Stimulated activated CD4-positive, alpha-beta T cell treated with anti-CD3 and anti-CD28 coated beads, Interleukin-12 subunit alpha, Interleukin-12 subunit beta, amount 100 ng/mL, for 4 hours (primary cell): ENCODE measurements around the gene IPCEF1.
"Not testable (repeated sequence)": the region's sequence is repeated elsewhere in the genome, so short reads cannot be mapped to it uniquely, and the experiment has no call there.

Experiments used
- DNase-seq: peaks from one replicate; pipeline ENCODE4 v3.0.0-alpha.2; 2020

IPCEF1 gene

GRCh38 chr6:154329350-154330170 is 27.0 kb downstream of the IPCEF1 start:
- no peak for DNase-seq

GRCh38 chr6:154327313-154327712 is 29.3 kb downstream of the IPCEF1 start:
- DNase-seq: not testable (repeated sequence)

DNA sequence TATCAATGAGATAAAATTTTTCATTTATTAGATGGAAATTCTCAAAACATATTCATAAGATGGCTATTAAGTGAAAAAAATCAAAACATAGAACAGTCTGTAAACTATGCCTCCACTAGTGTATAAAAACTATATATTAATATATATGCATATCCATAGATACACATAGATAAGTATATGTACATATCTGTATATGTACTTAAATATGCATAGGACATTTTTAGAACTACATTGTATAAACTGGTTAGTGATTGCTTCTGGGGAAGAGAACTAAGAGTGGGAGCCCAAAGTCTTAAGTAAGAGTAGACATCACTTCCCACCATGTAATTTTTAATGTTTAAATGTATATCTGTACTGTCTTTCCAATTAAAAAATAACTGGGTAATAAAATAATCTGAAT is 31.5 kb downstream of the IPCEF1 start:
- no peak for DNase-seq

DNA sequence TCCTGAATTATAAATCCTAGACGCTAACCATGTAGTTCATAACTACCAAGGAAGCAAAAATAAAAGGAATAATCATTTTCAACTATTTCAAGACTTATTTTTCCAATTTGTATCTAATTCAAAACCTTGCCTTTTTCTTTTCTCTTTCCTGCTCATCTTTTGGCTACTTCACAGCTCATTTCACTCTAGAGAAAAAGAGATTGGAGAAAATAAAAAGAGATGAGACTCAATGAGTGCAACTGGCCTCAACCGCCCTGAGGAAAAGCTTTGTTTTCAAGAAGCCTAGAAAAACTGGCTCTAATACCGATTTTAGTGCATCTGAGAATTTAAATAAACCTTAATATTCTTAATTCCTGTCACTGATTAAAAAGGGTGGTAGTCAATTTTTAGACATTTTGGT is 36.4 kb downstream of the IPCEF1 start:
- DNase-seq: no peak

DNA sequence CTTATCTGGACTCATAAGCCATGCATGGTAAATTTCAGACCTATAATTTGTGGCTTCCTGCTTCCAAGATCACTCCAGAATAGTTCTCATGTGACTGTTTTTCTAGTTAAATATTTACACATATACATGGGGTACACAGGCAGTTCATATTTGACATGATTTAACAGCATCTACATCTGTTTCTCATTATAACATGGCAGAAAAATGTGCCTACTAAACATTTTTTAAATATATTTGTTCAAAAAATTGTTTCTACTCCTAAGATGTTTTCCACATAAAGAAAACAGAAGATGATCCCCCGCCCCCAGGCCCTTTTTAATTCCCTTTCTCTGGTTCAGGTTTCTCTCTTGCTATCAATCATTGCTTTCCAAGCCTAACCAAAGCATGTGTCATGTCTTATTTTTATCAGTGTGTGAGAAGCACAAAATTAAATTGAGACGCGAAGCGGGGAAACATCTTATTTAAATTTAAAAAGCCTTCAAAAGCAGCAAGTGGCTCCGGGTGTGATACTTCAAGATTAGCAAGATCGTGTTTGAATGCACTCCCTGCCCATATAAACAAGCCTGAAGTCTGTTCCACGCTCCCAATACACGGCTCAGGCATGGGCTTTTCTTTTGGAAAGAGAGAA is 37.3 kb downstream of the IPCEF1 start:
- DNase-seq: no peak

DNA sequence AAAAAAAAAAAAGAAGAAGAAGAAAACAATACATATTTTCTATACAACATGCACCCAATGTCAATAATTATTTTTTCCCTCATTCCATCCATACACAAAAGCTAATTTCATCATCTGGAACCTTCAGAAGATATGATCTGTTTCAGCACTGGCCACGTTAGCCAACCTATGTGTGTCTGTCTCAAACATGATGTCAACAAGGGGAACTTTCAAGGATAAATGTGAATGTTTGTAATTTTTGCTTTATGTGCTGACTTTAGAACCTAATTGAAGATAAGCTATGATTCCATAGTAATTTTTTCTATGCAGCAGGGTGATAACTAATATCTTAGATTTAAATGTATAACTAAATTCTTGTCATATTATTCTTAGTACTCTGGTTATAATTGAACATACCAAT is 37.9 kb downstream of the IPCEF1 start:
- no peak for DNase-seq

GRCh38 chr6:154316131-154316530 is 40.5 kb downstream of the IPCEF1 start:
- no peak for DNase-seq

DNA sequence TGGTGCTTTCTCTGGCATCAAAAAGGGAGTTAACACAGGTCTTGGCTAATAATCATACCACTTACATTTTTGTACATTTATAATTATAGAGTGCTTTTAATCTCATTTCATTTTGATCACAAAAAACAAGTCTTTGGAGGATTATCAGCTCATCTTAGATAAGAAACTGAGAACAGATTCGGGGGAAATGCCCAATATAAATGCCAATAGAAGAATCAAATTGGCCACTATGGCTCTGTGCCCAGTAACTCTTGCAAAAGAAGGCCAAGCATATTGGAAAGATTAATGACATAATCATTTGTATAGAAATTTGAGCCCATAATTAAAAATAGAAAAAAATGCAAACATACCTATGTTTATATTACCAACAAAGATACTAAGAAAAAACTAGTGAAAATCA is 42.5 kb downstream of the IPCEF1 start:
- DNase-seq: no peak

- DNase-seq: no peak
Observed at GRCh38 chr6:154308986-154309385, 47.6 kb downstream of the IPCEF1 start.

DNA sequence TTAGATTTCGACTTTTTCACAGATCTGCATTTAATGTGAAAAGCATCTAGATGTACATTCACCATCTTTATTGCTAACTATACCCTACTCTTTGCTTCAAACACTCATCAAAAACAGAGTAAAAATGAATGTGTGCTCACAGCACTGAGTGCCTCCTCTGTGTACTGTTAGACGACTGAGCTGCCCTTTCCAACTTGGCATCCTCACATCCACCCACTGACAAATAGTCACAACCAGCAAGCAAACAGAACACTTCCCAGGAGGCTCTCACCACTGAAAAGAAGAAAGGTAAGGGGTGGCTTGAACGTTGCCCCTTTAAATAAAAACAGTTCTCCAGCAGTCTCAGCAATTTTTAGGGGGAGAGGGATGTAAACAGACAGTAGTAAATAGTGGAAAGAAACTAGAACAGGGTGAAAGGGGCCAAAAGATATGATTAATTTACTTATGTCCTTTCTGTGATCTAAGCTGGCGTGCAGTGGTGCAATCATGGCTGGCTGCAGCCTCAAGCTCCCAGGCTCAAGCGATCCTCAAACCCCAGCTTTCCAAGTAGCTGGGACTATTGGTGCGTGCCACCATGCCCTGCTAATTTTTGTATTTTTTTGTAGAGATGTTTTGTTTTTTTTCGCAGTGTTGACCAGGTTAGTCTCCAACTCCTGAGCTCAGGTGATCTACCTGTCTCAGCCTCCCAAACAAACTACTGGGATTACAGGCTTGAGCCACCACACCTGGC is 48.7 kb downstream of the IPCEF1 start:
- no peak for DNase-seq

GRCh38 chr6:154307147-154307546 is 49.5 kb downstream of the IPCEF1 start:
- not testable (repeated sequence) for DNase-seq

- DNase-seq: no peak
Observed at GRCh38 chr6:154306696-154307095, 49.9 kb downstream of the IPCEF1 start.

DNA sequence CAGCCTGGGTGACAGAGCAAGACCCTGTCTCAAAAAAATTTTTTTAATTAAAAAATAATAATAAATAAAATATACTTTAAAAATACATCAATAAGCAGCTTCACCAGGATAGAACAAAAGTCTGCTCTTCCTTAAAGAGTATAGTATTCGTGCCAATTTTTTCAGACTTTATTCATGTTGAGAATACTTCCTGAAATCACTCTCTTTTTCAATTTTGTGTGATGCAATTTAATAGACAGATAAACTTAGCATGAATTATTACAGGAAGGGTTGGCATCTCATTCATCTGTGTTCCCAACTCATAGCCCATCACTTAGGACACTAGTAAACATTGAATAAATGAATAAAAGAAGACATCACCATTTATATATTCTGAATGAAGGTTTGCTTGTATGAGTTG is 52.4 kb downstream of the IPCEF1 start:
- no peak for DNase-seq

DNA sequence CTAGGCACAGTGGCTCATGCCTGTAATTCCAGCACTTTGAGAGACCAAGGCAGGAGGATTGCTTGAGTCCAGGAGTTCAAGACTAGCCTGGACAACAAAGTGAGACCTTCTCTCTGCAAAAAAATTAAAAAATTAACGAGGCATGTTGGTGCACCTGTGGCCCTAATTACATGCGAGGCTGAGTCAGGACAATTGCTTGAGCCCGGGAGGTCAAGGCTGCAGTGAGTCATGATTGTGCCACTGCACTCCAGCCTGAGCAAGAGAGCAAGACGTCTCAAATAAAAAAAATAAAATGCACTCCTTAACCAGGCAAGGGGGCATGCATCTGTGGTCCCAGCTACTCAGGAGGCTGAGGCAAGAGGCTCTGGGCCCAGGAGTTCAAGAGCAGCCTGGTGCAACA is 53.0 kb downstream of the IPCEF1 start:
- not testable (repeated sequence) for DNase-seq

- no peak for DNase-seq
Observed at GRCh38 chr6:154301839-154302752, 54.5 kb downstream of the IPCEF1 start.

DNA sequence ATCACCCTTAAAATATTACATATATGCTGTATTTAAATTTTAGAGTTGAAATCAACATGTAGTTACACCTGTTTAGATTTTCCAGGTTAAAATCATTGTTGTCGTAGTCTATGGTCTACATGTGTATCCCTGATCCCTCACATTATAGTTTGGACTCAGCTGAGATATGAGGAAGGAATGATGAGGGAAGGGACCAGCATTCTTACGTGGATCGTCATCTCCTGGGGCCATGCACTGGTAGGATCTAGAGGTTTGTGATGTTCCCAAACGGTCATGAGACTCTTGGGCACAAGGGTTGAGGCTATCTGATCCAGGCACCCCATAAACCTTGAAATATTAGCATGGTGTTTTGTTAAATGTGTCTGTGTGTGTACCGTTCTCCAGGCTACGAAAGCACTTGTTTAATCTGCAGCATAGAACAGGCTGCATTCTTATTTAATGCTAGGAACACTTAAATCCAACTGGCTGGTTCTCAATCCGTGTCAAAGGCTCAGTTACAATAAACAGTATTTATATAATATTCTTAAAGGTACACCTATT is 55.4 kb downstream of the IPCEF1 start:
- no peak for DNase-seq

GRCh38 chr6:154298297-154298696 is 58.3 kb downstream of the IPCEF1 start:
- no peak for DNase-seq

GRCh38 chr6:154297721-154298120 is 58.9 kb downstream of the IPCEF1 start:
- no peak for DNase-seq

DNA sequence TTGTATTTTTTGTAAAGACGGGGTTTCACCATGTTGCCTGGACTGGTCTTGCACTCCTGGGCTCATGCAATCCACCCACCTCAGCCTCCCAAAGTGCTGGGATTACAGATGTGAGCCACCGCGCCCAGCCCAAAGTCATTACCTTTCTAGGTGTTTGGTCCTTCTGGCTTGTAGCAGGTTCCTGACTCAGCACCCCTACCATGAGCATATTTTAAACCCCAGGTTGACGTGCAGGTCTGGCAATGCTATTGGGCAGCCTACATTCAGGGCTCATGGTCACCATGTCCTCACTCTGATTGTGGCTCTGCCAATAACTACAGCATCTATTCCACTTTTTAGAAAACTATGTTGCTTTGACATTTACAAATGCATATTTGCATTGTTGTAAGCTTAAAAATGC is 59.4 kb downstream of the IPCEF1 start:
- no peak for DNase-seq

- no peak for DNase-seq
Observed at GRCh38 chr6:154295733-154296132, 60.9 kb downstream of the IPCEF1 start.

DNA sequence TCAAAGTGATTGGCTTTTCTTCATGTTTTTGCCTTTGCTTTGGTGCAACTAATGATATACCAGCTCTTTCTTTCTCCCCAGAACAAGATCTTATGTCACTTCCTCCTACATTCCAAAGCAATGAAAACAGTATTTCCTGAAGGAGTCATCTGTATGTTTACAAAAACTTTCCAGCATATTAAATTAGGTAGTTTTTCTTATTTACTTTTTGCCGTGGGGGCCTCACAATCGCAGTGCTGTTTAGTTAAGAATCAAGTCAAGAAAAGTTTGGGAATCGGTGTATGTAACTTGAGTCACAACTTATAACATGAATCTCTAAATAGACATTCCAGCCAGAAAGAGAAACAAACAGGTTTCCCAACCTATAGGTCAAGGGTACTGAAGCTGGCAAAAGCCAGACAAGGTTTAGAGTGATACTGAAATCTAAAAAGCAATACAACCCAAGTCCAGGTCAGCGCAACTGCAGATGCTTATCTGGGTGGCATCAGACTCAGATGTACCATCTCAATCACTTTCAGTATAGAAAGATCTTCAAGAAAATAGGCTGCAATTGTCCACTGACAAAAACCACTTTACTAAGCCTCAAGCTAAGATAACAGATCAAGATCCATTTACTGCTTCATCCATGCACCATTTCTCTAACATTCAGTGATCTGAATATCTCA is 63.6 kb downstream of the IPCEF1 start:
- DNase-seq: no peak

GRCh38 chr6:154292066-154292465 is 64.5 kb downstream of the IPCEF1 start:
- DNase-seq: no peak
